GM19395 (cell line): ENCODE data around the gene PPM1A.

Source experiments
- ATAC-seq: cut with Tn5 transposase; IDR thresholded peaks from one replicate; pipeline ENCODE4 v1.9.1; 2021; ENCODE audit warnings: mild to moderate bottlenecking, moderate library complexity; ENCODE audit not compliant: unreplicated experiment

Gene PPM1A

DNA sequence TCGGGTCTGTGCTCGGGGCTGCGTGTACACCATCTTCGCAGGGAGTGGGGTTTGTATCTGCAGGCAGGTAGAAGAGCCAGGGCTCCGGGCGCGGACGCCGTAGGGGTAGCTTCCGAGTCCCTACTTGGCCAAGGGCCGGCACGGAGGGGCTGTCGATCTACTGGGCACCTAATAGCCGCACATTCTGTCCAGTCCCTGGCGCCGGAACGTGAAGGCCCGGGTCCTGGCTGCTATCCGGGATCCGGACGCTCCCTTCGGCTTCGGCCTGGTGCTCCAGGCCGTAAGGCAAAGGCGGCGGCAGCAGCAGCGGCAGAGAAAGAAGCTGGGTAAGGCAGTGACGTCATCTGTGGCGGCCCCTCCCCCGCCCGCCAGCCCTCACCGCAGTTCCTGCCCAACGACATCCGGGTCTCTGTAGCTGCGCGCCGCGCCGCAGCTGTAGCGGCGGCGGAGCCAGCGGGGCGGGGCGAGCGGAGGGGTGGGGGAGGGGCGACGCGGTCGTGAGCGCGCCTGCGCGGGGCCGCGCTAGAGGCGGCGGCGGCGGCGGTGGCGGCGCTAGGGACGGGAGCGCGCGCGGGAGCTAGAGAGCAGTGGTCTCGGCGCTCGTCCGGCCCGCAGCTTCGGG is at the start of gene PPM1A:
PPM1A (plus strand) TSS at position 525 of the 622 bp plus-strand sequence. CDS start 33,483 bp downstream, outside the sequence.
- peak; percentile 69 for ATAC-seq

DNA sequence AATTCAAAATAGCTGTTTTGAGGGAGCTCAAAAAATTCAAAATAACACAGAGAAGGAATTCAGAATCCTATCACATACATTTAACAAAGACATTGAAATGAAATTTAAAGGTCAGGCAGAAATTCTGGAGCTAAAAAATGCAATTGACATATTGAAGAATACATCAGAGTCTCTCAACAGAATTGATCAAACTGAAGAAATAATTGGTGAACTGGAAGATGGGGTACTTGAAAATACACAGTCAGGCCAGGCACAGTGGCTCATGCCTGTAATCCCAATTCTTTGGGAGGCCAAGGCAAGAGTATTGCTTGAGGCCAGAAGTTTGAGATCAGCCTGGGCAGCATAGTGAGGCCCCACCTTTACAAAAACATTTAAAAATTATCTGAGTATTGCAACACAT is 49.7 kb upstream of the PPM1A start:
- no peak for ATAC-seq

DNA sequence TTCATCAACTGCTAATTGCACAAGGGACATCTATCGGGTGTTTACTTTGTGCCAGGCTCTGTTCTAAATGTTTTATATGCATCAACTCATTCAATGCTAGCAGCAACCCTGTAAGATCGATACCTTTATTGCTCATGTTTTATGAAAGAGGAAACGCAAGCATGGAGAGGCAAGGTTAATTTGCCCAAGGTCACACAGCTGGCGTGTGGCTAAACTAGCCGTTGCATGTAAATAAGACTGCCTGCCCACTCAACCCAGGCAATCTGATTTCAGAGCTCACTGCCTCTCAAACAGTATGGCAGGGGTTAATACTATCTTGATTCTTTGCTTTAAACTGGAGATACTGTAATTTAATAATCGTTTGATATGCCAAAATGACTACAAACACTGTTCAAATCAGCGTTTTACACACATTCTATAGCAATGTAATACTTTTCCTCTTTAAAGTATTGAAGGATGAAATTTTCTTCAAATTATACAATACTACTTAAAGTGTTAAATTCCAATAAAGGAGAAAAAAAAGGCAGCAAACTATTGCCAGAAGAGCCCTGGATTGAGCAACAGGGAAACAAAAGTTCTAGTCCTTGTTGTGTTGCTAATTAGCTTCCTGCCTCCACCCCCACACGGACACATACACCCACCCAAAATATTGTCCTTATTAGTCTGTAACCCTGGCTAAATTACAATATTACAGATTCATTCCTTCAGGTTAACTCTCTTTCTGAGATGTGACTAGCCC is 44.7 kb upstream of the PPM1A start:
- ATAC-seq: peak; percentile 76

- peak; percentile 71 for ATAC-seq
These were observed 43.9 kb upstream of the PPM1A start for GRCh38 chr14:60204843-60205774.

- ATAC-seq: no peak
These were observed 42.8 kb upstream of the PPM1A start for GRCh38 chr14:60206249-60206670.

GRCh38 chr14:60206837-60207533 is 42.0 kb upstream of the PPM1A start:
- ATAC-seq: no peak

DNA sequence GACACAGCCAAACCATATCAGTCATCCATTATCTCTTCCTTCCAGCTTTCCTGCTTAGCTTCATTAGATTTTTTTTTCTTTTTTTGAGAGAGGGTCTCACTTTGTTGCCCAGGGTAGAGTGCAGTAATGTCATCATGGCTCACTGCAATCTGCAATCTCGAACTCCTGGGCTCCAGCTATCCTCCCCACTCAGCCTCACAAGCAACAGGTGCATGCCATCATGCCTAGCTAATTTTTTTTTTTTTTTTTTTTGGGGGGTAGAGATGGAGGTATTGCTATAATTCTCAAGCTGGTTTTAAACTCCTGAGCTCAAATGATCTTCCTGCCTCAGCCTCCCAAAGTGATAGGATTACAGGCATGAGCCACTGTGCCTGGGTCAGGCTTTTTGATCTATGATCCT is 38.3 kb upstream of the PPM1A start:
- ATAC-seq: no peak

GRCh38 chr14:60211153-60211552 is 37.9 kb upstream of the PPM1A start:
- no peak for ATAC-seq

DNA sequence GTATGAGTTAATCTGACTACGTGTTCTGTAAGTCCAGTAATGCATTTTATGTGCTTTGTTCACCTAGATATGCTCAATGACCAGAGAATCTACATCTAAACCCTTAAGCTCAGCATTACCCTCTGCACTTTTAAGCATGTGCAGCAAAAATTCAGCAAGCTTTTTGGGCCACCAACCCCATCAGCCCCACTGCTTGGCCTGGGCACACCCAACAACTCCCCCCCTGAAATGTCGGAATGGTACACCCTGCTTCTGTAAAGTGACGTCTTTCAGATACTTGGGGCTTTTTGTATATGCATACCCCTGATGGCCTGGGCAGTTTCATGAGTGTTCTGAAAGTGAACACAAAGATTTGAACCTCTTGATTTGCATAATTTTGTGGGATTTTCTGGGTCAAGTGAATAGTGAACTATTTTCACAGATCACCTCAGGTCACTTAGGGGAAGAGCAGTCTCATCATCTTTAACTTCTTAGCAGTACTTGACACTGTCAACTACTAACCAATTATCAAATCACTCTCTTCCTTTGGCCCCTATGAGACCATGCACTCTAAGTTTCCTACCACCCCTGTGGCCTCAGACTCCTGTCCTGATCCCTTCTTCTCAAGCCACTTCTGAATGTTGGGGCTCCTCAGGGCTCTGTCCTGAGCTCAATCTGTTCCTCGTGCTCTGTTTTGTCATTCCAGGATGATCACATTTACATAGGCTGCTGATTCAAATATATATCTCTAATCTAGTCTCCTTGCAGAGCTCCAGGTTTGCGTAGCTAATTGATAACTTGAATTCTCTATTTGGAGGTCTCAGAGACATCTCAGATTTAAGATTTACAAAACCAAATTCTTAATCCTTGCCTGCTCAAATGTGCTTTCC is 36.3 kb upstream of the PPM1A start:
- peak; percentile 92 for ATAC-seq

GRCh38 chr14:60214003-60214402 is 35.0 kb upstream of the PPM1A start:
- no peak for ATAC-seq

- no peak for ATAC-seq
These were observed 34.5 kb upstream of the PPM1A start for GRCh38 chr14:60214415-60215126.

- ATAC-seq: no peak
These were observed 33.9 kb upstream of the PPM1A start for GRCh38 chr14:60215127-60215444.

DNA sequence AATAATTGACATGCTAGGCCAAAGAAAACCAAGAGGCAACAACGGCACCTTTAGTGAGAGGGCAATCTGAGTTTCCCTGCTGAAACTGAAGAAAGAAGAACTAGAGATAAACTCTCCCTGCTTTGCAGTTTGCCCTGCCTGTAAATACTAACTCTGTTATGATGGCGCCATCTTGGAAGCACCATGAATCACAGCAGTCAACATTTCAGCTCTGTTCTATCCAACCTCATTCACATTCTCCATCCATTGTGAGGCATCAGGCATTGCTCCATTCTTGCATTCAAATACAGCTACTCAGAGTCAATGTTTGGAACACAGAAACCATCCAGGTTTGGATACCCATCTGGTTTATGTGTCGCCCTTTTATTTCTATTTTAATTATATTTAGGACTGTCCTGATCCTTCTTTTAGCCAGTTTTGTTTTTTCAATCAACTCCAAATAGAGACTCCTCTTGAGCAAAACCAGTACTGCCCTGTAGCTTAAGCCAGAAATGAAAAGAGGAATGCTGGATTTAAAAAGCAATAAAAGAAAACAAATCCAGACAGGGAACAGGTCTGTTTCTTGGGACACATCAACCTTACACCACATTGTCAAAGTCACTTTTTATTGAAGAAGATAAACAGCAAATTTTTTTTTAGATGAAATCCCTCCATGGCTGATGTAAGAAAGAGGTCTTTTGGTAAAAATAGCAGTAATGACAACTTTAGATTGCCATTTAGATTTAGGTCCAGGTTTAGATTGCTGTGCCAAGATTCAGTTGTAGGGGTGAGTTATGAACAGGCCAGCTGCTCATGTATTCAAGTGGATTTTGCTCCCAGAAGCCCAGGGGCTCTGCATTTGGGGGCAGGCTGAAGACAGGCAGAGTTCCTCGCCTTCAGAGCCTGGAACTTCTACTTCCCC is 33.3 kb upstream of the PPM1A start:
- no peak for ATAC-seq

DNA sequence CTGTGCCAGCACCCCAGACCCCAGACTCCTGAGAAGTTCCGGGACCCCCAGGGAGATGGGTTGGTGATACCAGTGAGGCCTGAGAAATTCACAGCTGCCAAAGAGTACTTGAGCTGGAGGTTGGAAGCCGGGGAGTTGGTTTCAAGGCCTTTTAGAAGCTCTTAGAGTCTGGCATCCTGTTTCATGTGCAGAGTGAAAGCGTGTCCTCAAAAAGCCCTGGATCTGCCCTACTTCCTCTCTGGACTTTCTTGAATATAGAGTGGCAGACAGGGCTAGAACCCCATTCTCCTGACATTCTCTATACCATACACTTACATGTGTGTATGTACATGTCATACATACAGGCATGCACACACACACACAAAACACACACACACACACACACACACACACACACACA is 31.3 kb upstream of the PPM1A start:
- ATAC-seq: no peak

DNA sequence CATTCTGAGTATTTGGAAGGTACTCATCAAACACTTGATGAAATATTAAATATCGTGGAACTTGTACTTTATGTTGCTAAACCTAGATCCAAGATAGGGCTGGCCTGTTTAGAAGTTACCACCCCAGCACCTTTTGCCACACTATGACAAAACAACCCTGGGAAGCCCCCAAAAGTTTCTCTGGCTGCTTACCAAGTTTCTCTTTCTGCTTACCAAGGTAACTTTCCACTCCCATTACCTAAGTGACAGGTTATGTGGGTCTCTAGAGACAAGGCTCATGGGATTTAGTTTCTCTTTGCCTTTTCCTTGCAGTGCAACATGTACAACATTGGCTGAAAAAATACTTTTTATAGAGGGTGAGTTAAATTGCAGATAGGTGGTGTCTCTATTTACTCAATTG is 28.9 kb upstream of the PPM1A start:
- peak; percentile 73 for ATAC-seq

- no peak for ATAC-seq
These were observed 28.1 kb upstream of the PPM1A start for GRCh38 chr14:60220917-60221316.

DNA sequence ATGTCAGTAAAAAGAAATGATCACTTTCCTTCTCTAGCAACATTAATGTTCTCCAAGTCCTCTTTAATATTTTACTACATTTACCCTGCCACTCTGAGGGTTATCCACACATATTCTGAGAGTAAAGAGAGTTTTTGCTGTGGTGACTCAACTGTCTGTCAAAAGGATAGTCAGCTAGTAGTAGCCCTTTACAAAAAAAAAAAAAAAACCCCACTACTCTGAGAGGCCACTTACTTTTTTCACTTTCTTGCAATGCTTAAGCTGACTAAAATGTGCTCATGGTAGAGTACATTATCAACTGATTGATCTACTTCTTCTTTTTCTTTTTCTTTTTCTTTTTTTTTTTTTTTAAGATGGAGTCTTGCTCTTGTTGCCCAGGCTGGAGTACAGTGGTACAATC is 27.6 kb upstream of the PPM1A start:
- ATAC-seq: no peak

- no peak for ATAC-seq
These were observed 26.2 kb upstream of the PPM1A start for GRCh38 chr14:60222820-60223219.
